Nephron (organoid): Measurements from ENCODE around the gene RIC3.

Experiments used
- H3K27ac Mint-ChIP-seq, 3 experiments: 2 replicates each; pipeline ENCODE4 v1.8.0; 2020; ENCODE audit warnings: mixed read lengths in 3 of 3, mild to moderate bottlenecking in 2 of 3, moderate library complexity in 1 of 3
- H3K27me3 Mint-ChIP-seq: 2 replicates; pipeline ENCODE4 v1.8.0; 2021; ENCODE audit warnings: low read depth, mild to moderate bottlenecking, moderate library complexity, mixed read lengths
- H3K36me3 Mint-ChIP-seq: 2 replicates; pipeline ENCODE4 v1.8.0; 2020; ENCODE audit warnings: low read depth, mixed read lengths
- H3K4me1 Mint-ChIP-seq: 2 replicates; pipeline ENCODE4 v1.8.0; 2020; ENCODE audit warnings: mixed read lengths
- H3K4me3 Mint-ChIP-seq, 3 experiments: 2 replicates each; pipeline ENCODE4 v1.8.0; 2020; ENCODE audit warnings: mild to moderate bottlenecking in 3 of 3, mixed read lengths in 3 of 3, moderate library complexity in 2 of 3
- H3K9me3 Mint-ChIP-seq: 2 replicates; pipeline ENCODE4 v1.8.0; 2020; ENCODE audit warnings: mixed read lengths
- TF ChIP-seq, protein P1 (sequence below), 3 experiments: fragments of 200-600 bp; sonication (generic); IDR thresholded peaks; one replicate each; pipeline ENCODE4 v1.5.0; 2021; ENCODE audit warnings: antibody characterized with exemption in 3 of 3; ENCODE audit not compliant: unreplicated experiment in 3 of 3

Gene RIC3

GRCh38 chr11:8111636-8112035 is 57.2 kb downstream of the RIC3 start:
- H3K4me3 Mint-ChIP-seq = no peak overlapping the region
- TF ChIP-seq, protein P1, sequence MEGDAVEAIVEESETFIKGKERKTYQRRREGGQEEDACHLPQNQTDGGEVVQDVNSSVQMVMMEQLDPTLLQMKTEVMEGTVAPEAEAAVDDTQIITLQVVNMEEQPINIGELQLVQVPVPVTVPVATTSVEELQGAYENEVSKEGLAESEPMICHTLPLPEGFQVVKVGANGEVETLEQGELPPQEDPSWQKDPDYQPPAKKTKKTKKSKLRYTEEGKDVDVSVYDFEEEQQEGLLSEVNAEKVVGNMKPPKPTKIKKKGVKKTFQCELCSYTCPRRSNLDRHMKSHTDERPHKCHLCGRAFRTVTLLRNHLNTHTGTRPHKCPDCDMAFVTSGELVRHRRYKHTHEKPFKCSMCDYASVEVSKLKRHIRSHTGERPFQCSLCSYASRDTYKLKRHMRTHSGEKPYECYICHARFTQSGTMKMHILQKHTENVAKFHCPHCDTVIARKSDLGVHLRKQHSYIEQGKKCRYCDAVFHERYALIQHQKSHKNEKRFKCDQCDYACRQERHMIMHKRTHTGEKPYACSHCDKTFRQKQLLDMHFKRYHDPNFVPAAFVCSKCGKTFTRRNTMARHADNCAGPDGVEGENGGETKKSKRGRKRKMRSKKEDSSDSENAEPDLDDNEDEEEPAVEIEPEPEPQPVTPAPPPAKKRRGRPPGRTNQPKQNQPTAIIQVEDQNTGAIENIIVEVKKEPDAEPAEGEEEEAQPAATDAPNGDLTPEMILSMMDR (IDR thresholded peaks at IDR 0.05; ENCODE audit: unreplicated experiment in 3 of 3) = no peak
- no peak overlapping the region for H3K27ac Mint-ChIP-seq
- peaks cover 15% of the 10 kb centered on the region for H3K4me1 Mint-ChIP-seq
- H3K9me3 Mint-ChIP-seq = peaks cover 24% of the 10 kb centered on the region
- H3K36me3 Mint-ChIP-seq = peaks cover 15% of the 10 kb centered on the region
- H3K27me3 Mint-ChIP-seq = no peaks in the 10 kb centered on the region

DNA sequence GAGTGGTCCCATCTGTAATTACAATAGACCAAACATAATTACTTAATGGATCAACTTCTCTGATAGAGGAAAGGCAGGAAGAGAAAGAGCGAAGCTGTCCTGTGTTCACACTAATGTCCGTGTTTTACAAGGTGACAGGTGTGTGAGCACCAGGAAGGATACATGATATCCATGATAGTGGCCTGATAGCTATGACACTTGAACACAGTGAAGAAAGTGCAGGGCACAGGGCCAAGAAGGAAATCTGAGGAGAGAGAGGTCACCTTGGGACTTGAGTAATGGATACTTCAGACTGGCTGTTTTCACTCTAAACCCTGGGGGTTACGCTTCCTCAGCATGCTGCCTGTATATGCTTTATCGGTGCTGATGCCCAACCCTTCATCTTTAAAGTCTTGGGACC is 58.4 kb downstream of the RIC3 start:
- TF ChIP-seq, protein P1 (IDR thresholded peaks at IDR 0.05; ENCODE audit: unreplicated experiment in 3 of 3) = no peak
- H3K4me1 Mint-ChIP-seq = peaks cover 15% of the 10 kb centered on the region
- H3K36me3 Mint-ChIP-seq = peaks cover 10% of the 10 kb centered on the region

GRCh38 chr11:8109675-8110074 is 59.1 kb downstream of the RIC3 start:
- H3K4me1 Mint-ChIP-seq = peaks cover 15% of the 10 kb centered on the region
- H3K36me3 Mint-ChIP-seq = peaks cover 5% of the 10 kb centered on the region
- TF ChIP-seq, protein P1 (IDR thresholded peaks at IDR 0.05; ENCODE audit: unreplicated experiment in 3 of 3) = no peak
- no peak overlapping the region for H3K4me3 Mint-ChIP-seq
- H3K9me3 Mint-ChIP-seq = peaks cover 7% of the 10 kb centered on the region
- no peaks in the 10 kb centered on the region for H3K27me3 Mint-ChIP-seq
- no peak overlapping the region for H3K27ac Mint-ChIP-seq

More for the DNA sequence above, 58.4 kb downstream of the RIC3 start:
- Mint-ChIP-seq H3K27me3 (no peaks in the 10 kb centered on the region), H3K27ac (no peak overlapping the region), H3K4me3 (no peak overlapping the region), H3K9me3 (peaks cover 13% of the 10 kb centered on the region)

DNA sequence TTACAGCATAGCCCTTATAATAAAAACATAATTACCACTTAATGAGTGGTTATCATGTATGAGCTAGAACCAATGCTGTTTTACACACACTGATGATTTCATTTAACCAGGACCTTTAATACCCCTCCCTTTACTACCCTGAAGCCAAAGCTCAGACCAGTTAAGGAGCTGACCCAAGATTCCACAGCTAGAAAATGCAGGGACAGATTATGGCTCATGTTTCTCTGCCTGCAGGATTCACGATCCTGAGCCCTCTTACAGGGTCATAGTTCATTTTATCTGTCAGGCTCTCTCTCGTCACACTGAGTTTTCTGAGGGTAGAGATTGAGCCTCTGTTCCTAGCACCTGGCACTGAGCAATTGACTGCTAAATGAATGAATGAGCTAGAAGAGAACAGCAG is 60.4 kb downstream of the RIC3 start:
- H3K27ac Mint-ChIP-seq = no peak overlapping the region
- TF ChIP-seq, protein P1 (IDR thresholded peaks at IDR 0.05; ENCODE audit: unreplicated experiment in 3 of 3) = no peak
- peaks cover 15% of the 10 kb centered on the region for H3K4me1 Mint-ChIP-seq
- H3K9me3 Mint-ChIP-seq = no peaks in the 10 kb centered on the region
- H3K36me3 Mint-ChIP-seq = peaks cover 3% of the 10 kb centered on the region
- no peak overlapping the region for H3K4me3 Mint-ChIP-seq
- no peaks in the 10 kb centered on the region for H3K27me3 Mint-ChIP-seq

GRCh38 chr11:8107642-8108041 is 61.2 kb downstream of the RIC3 start:
- peaks cover 15% of the 10 kb centered on the region for H3K4me1 Mint-ChIP-seq
- peaks cover 3% of the 10 kb centered on the region for H3K36me3 Mint-ChIP-seq
- H3K27ac Mint-ChIP-seq = no peak overlapping the region
- TF ChIP-seq, protein P1 (IDR thresholded peaks at IDR 0.05; ENCODE audit: unreplicated experiment in 3 of 3) = no peak
- no peaks in the 10 kb centered on the region for H3K9me3 Mint-ChIP-seq
- no peaks in the 10 kb centered on the region for H3K27me3 Mint-ChIP-seq
- no peak overlapping the region for H3K4me3 Mint-ChIP-seq

GRCh38 chr11:8106679-8107078 is 62.1 kb downstream of the RIC3 start:
- Mint-ChIP-seq H3K9me3 (no peaks in the 10 kb centered on the region), H3K4me1 (peaks cover 15% of the 10 kb centered on the region), H3K36me3 (peaks cover 3% of the 10 kb centered on the region), H3K4me3 (no peak overlapping the region), H3K27me3 (no peaks in the 10 kb centered on the region), H3K27ac (no peak overlapping the region)
- TF ChIP-seq, protein P1 (IDR thresholded peaks at IDR 0.05; ENCODE audit: unreplicated experiment in 3 of 3) = no peak
